ENCODE data around the gene WDR70. TPM values are rescaled to one million over a fixed set of nuclear protein-coding genes. Genes with fewer than 3 reads are reported as not detected.
"Not testable (repeated sequence)": the region's sequence is repeated elsewhere in the genome, so short reads cannot be mapped to it uniquely, and the experiment has no call there.

WDR70 gene
- total RNA-seq, 2 donors from 2014 or later, result 39.0 to 44.0 TPM

DNA sequence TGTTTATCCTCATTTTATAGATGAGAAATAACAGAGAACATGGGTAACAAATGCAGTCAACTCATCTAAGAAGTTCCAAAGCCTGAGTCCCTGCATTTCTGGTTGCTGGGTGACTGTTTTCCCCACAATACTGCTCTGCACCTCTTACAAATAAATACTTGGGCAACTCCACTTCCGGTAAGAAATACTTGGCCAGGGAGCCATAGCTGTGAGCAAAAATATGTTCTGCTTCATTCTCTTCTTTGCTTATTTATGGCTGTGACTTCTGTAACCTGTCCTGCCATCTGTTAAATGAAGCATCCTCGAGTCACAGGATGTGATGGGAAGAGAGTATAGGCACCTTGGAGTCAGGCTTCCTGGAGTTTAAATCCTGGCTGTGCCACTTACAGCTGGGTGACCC, 410.9 kb downstream of the WDR70 start:
- no peak for ATAC-seq (replicated peaks in 1 of 2)
- H3K36me3 Mint-ChIP-seq (ENCODE audit: insufficient read depth in 2 of 2), result peaks cover 6 to 9% of the 10 kb centered on the region in 2 donors
- H3K4me1 Mint-ChIP-seq (ENCODE audit: low read depth), result no peaks in the 10 kb centered on the region
- DNase-seq, result no peak
- peaks cover 27% of the 10 kb centered on the region for H3K27me3 Mint-ChIP-seq (ENCODE audit: low read depth)
- no peak overlapping the region for H3K27ac Mint-ChIP-seq
- H3K4me3 Mint-ChIP-seq, result no peak overlapping the region
- H3K9me3 Mint-ChIP-seq, result peaks cover 7 to 8% of the 10 kb centered on the region in 2 donors

DNA sequence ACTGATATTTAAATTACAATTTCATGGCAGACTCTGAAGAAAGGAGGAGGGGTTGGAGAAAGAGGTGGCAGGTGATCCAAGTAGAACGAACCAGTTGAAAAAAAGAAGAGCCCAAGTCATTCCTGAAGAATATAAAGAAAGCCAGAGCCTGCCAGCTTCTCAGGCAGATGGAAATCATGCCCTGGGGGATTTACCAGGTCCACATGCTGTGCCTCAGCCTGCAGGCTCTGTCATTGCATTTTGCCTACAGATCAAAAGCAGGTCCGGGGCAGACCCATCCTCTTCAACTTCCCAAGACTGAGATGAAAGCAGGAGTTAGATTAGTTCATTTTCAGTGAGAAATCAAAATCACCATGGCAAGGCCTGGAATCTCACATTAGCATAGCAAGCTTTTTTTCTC, 412.2 kb downstream of the WDR70 start:
- ATAC-seq (replicated peaks in 1 of 2), result no peak
- Mint-ChIP-seq H3K4me3 (no peak overlapping the region), H3K36me3 (ENCODE audit: insufficient read depth in 2 of 2) (peaks cover 6 to 9% of the 10 kb centered on the region in 2 donors), H3K9me3 (peaks cover 9 to 11% of the 10 kb centered on the region in 2 donors), H3K27me3 (ENCODE audit: low read depth) (peaks cover 27% of the 10 kb centered on the region), H3K27ac (no peak overlapping the region), H3K4me1 (ENCODE audit: low read depth) (no peaks in the 10 kb centered on the region)
- no peak for DNase-seq

DNA sequence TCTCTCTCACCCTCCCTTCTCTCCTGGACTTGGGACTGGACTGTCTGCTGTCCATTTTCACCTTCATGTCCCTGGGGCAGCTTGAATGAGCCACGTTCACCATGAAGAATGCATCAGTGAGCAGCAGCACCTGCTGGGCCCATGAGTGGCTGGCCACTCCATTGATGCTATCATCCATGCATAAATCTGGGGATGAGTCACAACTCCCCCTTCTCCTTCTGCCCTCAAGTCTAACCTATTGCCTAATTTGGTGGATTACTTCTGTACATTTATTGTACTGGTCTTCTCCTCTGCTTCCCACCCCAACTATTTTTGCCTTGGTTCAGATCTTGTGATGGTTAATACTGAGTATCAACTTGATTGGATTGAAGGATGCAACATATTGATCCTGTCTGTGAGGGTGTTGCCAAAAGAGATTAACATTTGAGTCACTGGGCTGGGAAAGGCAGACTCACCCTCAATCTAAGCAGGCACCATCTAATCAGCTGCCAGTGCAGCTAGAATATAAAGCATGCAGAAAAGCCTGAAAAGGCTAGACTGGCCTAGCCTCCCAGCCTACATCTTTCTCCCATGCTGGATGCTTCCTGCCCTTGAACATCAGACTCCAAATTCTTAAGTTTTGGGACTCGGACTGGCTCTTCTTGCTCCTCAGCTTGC, 414.0 kb downstream of the WDR70 start:
- Mint-ChIP-seq H3K27me3 (ENCODE audit: low read depth) (peaks cover 32% of the 10 kb centered on the region), H3K27ac (no peak overlapping the region), H3K36me3 (ENCODE audit: insufficient read depth in 2 of 2) (peaks cover 9% of the 10 kb centered on the region in 2 donors), H3K4me3 (no peak overlapping the region), H3K4me1 (ENCODE audit: low read depth) (no peaks in the 10 kb centered on the region), H3K9me3 (peaks cover 12 to 14% of the 10 kb centered on the region in 2 donors)
- ATAC-seq (replicated peaks in 1 of 2) (no peak), DNase-seq (no peak)

DNA sequence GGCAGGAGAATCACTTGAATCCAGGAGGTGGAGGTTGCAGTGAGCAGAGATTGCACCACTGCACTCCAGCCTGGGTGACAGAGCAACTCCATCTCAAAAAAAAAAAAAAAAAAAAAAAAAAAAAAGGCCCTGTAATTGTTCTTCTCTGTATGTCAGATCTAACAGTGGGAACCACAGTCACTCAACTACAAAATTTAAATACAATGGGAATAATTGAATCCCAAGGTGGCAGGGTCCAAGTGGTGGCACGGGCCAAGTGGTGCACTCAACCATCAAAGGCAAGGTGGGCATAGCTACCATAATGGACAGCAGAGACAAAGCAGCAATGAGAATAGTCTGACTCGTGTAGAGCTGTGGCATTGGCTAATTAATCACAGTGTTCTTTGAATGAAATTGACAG, 416.2 kb downstream of the WDR70 start:
- not testable (repeated sequence) for H3K4me3 Mint-ChIP-seq; DNase-seq; H3K4me1 Mint-ChIP-seq (ENCODE audit: low read depth); ATAC-seq (replicated peaks in 1 of 2); H3K27ac Mint-ChIP-seq; H3K36me3 Mint-ChIP-seq (ENCODE audit: insufficient read depth in 2 of 2)
- Mint-ChIP-seq H3K27me3 (ENCODE audit: low read depth) (peaks cover 21% of the 10 kb centered on the region), H3K9me3 (peaks cover 12 to 14% of the 10 kb centered on the region in 2 donors)

DNA sequence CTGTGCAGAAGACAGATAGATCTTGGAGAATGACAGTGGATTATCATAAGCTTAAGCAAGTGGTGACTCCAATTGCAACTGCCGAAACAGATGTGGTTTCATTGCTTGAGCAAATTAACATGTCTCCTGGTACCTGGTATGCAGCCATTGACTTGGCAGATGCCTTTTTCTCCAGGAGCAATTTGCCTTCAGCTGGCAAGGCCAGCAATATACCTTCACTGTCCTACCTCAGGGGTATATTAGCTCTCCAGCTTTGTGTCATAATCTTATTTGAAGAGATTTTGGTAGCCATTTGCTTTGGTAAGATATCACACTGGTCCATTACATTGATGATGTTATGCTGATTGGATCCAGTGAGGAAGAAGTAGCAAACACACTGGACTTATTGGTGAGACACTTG, 417.3 kb downstream of the WDR70 start:
- H3K27me3 Mint-ChIP-seq (ENCODE audit: low read depth), result peaks cover 26% of the 10 kb centered on the region
- peaks cover 12 to 14% of the 10 kb centered on the region in 2 donors for H3K9me3 Mint-ChIP-seq
- not testable (repeated sequence) for H3K36me3 Mint-ChIP-seq (ENCODE audit: insufficient read depth in 2 of 2); DNase-seq; H3K27ac Mint-ChIP-seq; H3K4me1 Mint-ChIP-seq (ENCODE audit: low read depth); H3K4me3 Mint-ChIP-seq; ATAC-seq (replicated peaks in 1 of 2)

DNA sequence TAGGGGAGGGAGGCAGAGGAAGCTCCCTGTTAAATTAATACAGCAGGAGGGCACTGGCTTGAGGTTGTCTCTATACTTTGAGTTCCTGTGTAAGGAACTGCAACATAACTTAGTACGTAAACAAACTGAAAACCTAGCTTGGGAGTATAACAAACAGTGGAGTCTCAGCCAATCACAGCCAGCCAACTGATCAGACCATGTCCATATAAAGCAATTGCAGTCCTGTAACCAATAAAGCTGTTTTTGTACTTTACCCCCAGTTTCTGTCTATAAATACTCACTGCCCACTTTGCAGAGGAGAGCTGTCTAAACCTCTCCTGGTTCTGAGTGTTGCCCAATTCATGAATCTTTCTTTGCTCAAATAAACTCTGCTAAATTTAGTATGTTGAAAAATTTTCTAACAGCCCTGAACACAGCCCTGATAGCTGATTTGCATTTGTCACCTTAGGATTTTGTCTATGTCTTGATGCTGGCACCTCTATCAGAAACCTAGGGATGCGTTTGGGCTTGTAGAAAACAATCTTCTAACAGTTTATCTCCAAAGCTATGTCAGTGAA, 420.8 kb downstream of the WDR70 start:
- Mint-ChIP-seq H3K36me3 (ENCODE audit: insufficient read depth in 2 of 2) (peaks cover 0 to 3% of the 10 kb centered on the region in 2 donors), H3K9me3 (peaks cover 5 to 6% of the 10 kb centered on the region in 2 donors), H3K4me1 (ENCODE audit: low read depth) (no peaks in the 10 kb centered on the region), H3K4me3 (no peak overlapping the region), H3K27ac (no peak overlapping the region), H3K27me3 (ENCODE audit: low read depth) (peaks cover 26% of the 10 kb centered on the region)
- ATAC-seq (replicated peaks in 1 of 2) (no peak), DNase-seq (no peak)

DNA sequence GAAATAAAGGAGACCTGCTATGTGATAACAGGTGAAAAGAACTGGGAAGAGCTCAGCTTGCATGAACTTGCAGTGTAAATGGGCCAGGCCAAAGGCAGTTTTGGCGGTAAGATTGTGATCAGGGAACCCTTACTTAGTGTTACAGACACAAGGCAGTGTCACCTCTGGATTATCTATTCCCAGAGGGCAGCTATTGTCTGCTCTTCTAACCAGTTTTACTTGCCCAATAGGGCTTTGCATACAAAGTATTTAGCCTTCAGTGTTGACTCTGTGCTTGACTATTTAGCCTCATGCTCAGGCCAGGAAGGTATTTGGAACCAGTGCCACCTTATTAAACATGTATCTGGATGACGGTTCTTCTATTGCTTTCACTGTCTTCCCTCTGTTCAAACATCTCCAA, 422.4 kb downstream of the WDR70 start:
- DNase-seq (no peak), ATAC-seq (replicated peaks in 1 of 2) (no peak)
- Mint-ChIP-seq H3K4me3 (no peak overlapping the region), H3K4me1 (ENCODE audit: low read depth) (no peaks in the 10 kb centered on the region), H3K36me3 (ENCODE audit: insufficient read depth in 2 of 2) (peaks cover 0 to 3% of the 10 kb centered on the region in 2 donors), H3K9me3 (peaks cover 3 to 8% of the 10 kb centered on the region in 2 donors), H3K27me3 (ENCODE audit: low read depth) (peaks cover 37% of the 10 kb centered on the region), H3K27ac (no peak overlapping the region)

Other genes starting within 250 kb of the WDR70 start
- 1 to 10 TPM; 5.9 to 9.0 TPM for gene CPLANE1, start 129.9 kb upstream of the WDR70 start, total RNA-seq
- gene NUP155, start 8.2 kb upstream of the WDR70 start, total RNA-seq, result 10 to 100 TPM; 41.8 to 48.9 TPM